PC-3 (cell line): ENCODE measurements around the gene PCDH1. TPM values are rescaled to one million over a fixed set of nuclear protein-coding genes. Genes with fewer than 3 reads are reported as not detected.
A peak's percentile ranks its signal among the peaks of the same experiment; 100 is the strongest.

ENCODE experiments used
- ATAC-seq: fragments of 200-7000 bp; cut with Tn5 transposase; 2 replicates; pipeline ENCODE4 v1.9.1; 2020; ENCODE audit warnings: mild to moderate bottlenecking, moderate library complexity
- BruUV-seq: library from RNA; stranded (reverse); fragments of 400-500 nt; replicated peaks from 2 replicates; lab custom pipeline; 2021; lab: Mats Ljungman, UMichigan
- CTCF ChIA-PET: fragments of 300-600 bp; sonication (Branson Sonifier 250); formaldehyde crosslinking; loops from one replicate; lab custom pipeline; 2022; ENCODE audit warnings: antibody characterized with exemption; lab: Charles Lee
- POLR2A ChIA-PET: fragments of 300-600 bp; sonication (Branson Sonifier 250); formaldehyde crosslinking; loops from one replicate; lab custom pipeline; 2022; ENCODE audit warnings: antibody characterized with exemption; ENCODE audit not compliant: unreplicated experiment; lab: Charles Lee
- DNase-seq: peaks from one replicate; pipeline ENCODE4 v3.0.0-alpha.2; 2015
- H2AFZ ChIP-seq: fragments of 300-600 bp; sonication (generic); 2 replicates; pipeline ENCODE4 v1.6.0; 2016; ENCODE audit warnings: antibody characterized with exemption, low read length
- H3F3A ChIP-seq: fragments of 300-600 bp; sonication (generic); one replicate; pipeline ENCODE4 v1.6.0; 2017; ENCODE audit warnings: antibody characterized with exemption, low read length, control low read depth, mild to moderate bottlenecking; ENCODE audit not compliant: unreplicated experiment
- H3K27ac ChIP-seq: fragments of 300-600 bp; sonication (generic); 2 replicates; pipeline ENCODE4 v1.5.1; 2016; ENCODE audit warnings: mild to moderate bottlenecking, low read length
- H3K27me3 ChIP-seq: fragments of 300-600 bp; sonication (generic); 2 replicates; pipeline ENCODE4 v1.6.1; 2016; ENCODE audit warnings: low read length, mixed read lengths
- H3K36me3 ChIP-seq: fragments of 300-600 bp; sonication (generic); 2 replicates; pipeline ENCODE4 v1.6.1; 2016; ENCODE audit warnings: low read depth, mixed run types, low read length, mixed read lengths
- H3K4me1 ChIP-seq: fragments of 300-600 bp; sonication (generic); 2 replicates; pipeline ENCODE4 v1.5.1; 2016; ENCODE audit warnings: low read length; ENCODE audit not compliant: insufficient read depth
- H3K4me2 ChIP-seq: fragments of 300-600 bp; sonication (generic); 2 replicates; pipeline ENCODE4 v1.6.0; 2016; ENCODE audit warnings: low read length
- H3K4me3 ChIP-seq: fragments of 300-600 bp; sonication (generic); 2 replicates; pipeline ENCODE4 v1.5.1; 2016; ENCODE audit warnings: mild to moderate bottlenecking, low read length, mixed read lengths
- H3K79me2 ChIP-seq: fragments of 300-600 bp; sonication (generic); 2 replicates; pipeline ENCODE4 v1.6.1; 2017; ENCODE audit warnings: low read length, mixed read lengths
- H3K9ac ChIP-seq: fragments of 300-600 bp; sonication (generic); 2 replicates; pipeline ENCODE4 v1.6.0; 2016; ENCODE audit warnings: mild to moderate bottlenecking, low read length
- H3K9me2 ChIP-seq: fragments of 300-600 bp; sonication (generic); replicated peaks from 2 replicates; pipeline ENCODE4 v1.6.1; 2016; ENCODE audit warnings: mixed run types, low read length, mixed read lengths
- H3K9me3 ChIP-seq: fragments of 300-600 bp; sonication (generic); 2 replicates; pipeline ENCODE4 v1.6.1; 2016; ENCODE audit warnings: low read length, mixed read lengths
- H4K20me1 ChIP-seq: fragments of 300-600 bp; sonication (generic); 2 replicates; pipeline ENCODE4 v1.6.1; 2016; ENCODE audit warnings: low read length, mixed read lengths
- CTCF ChIP-seq: fragments of 300-600 bp; sonication (generic); conservative IDR thresholded peaks from 2 replicates; pipeline ENCODE4 v1.5.1; 2017; ENCODE audit warnings: antibody characterized with exemption, low read depth, mild to moderate bottlenecking, low read length
- EZH2 ChIP-seq: fragments of 300-600 bp; sonication (generic); IDR thresholded peaks from one replicate; pipeline ENCODE4 v1.6.1; 2017; ENCODE audit warnings: antibody characterized with exemption, mild to moderate bottlenecking, low read length; ENCODE audit not compliant: unreplicated experiment
- EZH2phosphoT487 ChIP-seq: fragments of 300-600 bp; sonication (generic); IDR thresholded peaks from 2 replicates; pipeline ENCODE4 v1.6.1; 2018; ENCODE audit warnings: mild to moderate bottlenecking, antibody characterized with exemption, low read length, borderline replicate concordance
- intact Hi-C: fragments of 100-400 bp; cut with micrococcal nuclease; formaldehyde crosslinking; loops from 2 replicates; pipeline ENCODE4 v1.9.0; 2023
- total RNA-seq: library from RNA; depleted of rRNA; stranded (reverse); fragments of >200 nt; gene quantifications from 2 replicates; pipeline ENCODE4 v1.2.3, GENCODE V29; 2014

Gene PCDH1
- total RNA-seq, 1 experiment from 2014 or later, result 55.8 TPM

GRCh38 chr5:141870228-141870627 lies 8.0 kb downstream of the PCDH1 start:
- POLR2A ChIA-PET, result no interaction called here
- no peak for DNase-seq

GRCh38 chr5:141869514-141869913 lies 8.7 kb downstream of the PCDH1 start:
- intact Hi-C loops, result no loop called here
- peaks cover 46% of the 10 kb centered on the region for H3K4me1 ChIP-seq
- TF ChIP-seq EZH2, result no peak
- TF ChIP-seq CTCF, result no peak
- no peak for TF ChIP-seq EZH2phosphoT487
- ChIA-PET CTCF (no interaction called here), POLR2A (interaction anchor here (0.5 kb wide), 1 partner anchor 801 kb away, joined by 7 read pairs; no protein-coding TSS in a partner anchor)
- peak overlapping the region; percentile 39; the same call in 1 of the 2 replicates for H3K27ac ChIP-seq
- DNase-seq (no peak), ATAC-seq (no peak; the same call in 1 of the 2 replicates)
- no peak overlapping the region for H2AFZ ChIP-seq
- H3K4me2 ChIP-seq, result no peak overlapping the region
- H3K36me3 ChIP-seq, result peaks cover 10% of the 10 kb centered on the region
- H3K4me3 ChIP-seq, result no peak overlapping the region
- no TSS peak for BruUV-seq
- no peaks in the 10 kb centered on the region for H4K20me1 ChIP-seq
- H3K9ac ChIP-seq, result no peak overlapping the region
- H3F3A ChIP-seq, result no peaks in the 10 kb centered on the region
- H3K9me2 ChIP-seq, result no peaks in the 10 kb centered on the region
- H3K79me2 ChIP-seq, result peaks cover 56% of the 10 kb centered on the region
- no peaks in the 10 kb centered on the region for H3K27me3 ChIP-seq
- no peaks in the 10 kb centered on the region for H3K9me3 ChIP-seq

More at GRCh38 chr5:141870228-141870627, 8.0 kb downstream of the PCDH1 start:
- Histone ChIP-seq H4K20me1 (no peaks in the 10 kb centered on the region), H2AFZ (no peak overlapping the region), H3K4me3 (no peak overlapping the region), H3K4me1 (peaks cover 46% of the 10 kb centered on the region), H3F3A (no peaks in the 10 kb centered on the region), H3K79me2 (peaks cover 58% of the 10 kb centered on the region), H3K9ac (no peak overlapping the region), H3K36me3 (peaks cover 4% of the 10 kb centered on the region), H3K4me2 (no peak overlapping the region), H3K27me3 (no peaks in the 10 kb centered on the region), H3K9me3 (no peaks in the 10 kb centered on the region), H3K27ac (peak overlapping the region; percentile 39), H3K9me2 (no peaks in the 10 kb centered on the region)
- no peak for ATAC-seq
- CTCF ChIA-PET, result no interaction called here
- TF ChIP-seq CTCF, result no peak
- intact Hi-C loops, result loop anchor here (10.0 kb wide), 1 partner anchor 55 kb away; no protein-coding TSS in a partner anchor
- no TSS peak for BruUV-seq

- Histone ChIP-seq H3K4me3 (no peak overlapping the region), H3K36me3 (peaks cover 15% of the 10 kb centered on the region), H3K27ac (no peak overlapping the region), H3K27me3 (no peaks in the 10 kb centered on the region), H4K20me1 (no peaks in the 10 kb centered on the region), H3K9ac (no peak overlapping the region), H3K9me3 (no peaks in the 10 kb centered on the region), H3K4me2 (no peak overlapping the region), H3K4me1 (peaks cover 43% of the 10 kb centered on the region), H3K79me2 (peaks cover 51% of the 10 kb centered on the region), H3K9me2 (no peaks in the 10 kb centered on the region), H2AFZ (no peak overlapping the region), H3F3A (no peaks in the 10 kb centered on the region)
- TF ChIP-seq CTCF (no peak), EZH2phosphoT487 (no peak), EZH2 (no peak)
- POLR2A ChIA-PET, result no interaction called here
- CTCF ChIA-PET, result no interaction called here
- intact Hi-C loops, result no loop called here
- no TSS peak for BruUV-seq
- DNase-seq, result no peak
- no peak for ATAC-seq
These were observed 9.2 kb downstream of the PCDH1 start for GRCh38 chr5:141869040-141869439.
